ENCODE data around the gene SSR4.

The SSR4 gene

DNA sequence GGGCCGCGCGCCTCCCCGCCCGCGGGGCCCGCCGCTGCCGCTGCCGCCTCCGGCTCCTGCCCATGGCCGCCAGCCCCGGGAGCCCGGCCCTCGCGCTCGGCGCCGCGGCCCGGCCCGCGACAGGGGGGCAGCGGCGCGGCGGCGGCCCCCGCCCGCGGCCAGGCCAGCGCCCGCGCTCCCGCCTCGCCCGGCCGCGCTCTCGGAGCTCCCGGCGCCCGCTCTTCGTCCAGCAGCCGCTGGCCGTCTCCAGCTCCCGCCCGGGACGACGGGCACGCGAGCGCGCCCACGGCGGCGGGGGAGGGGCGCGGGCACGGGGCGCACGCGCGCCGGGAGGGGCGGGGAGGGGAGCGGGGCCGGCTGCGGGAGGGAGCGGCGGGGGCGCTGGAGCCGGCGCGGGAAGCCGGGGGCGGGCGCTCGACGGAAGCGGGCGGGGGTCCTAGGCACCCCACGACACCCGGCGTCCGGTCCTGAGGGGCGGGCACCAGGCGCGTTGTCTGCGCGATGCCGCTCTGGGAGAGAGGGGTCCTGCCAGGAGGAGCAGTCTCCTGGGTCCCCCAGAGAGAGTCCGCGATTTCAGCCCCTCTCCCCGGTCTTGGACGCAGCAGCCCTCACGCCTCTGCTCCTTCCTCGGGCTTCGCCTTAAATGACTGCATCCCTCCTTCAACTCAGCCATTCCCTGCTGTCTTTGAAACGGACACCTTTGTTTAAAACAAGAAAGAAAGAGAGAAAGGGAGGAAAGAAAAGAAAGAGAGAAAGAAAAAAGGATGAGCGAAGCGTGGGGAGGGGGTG is 36.4 kb downstream of the SSR4 start:
- H4K91ac ChIP-seq (ENCODE audit: low read depth, low read length, poor library complexity) = no peak overlapping the region
- H3K27me3 ChIP-seq (ENCODE audit: control insufficient read depth in 3 of 3, insufficient read depth in 3 of 3, low read depth in 1 of 3, low read length in 3 of 3) = peaks cover 0 to 17% (median 11%) of the 10 kb centered on the region in 3 experiments
- H3K4ac ChIP-seq (ENCODE audit: low read length) = no peak overlapping the region
- no peak overlapping the region for H3K27ac ChIP-seq (replicated peaks; ENCODE audit: low read length)
- no peak overlapping the region for H2BK120ac ChIP-seq (ENCODE audit: low read depth, low read length)
- H2BK12ac ChIP-seq (ENCODE audit: low read length) = no peak overlapping the region
- peak overlapping the region; percentile 83 for H3K4me2 ChIP-seq (ENCODE audit: insufficient read depth, low read length, poor library complexity, severe bottlenecking)
- H3K14ac ChIP-seq (ENCODE audit: low read length) = no peak overlapping the region
- no peak for DNase-seq (ENCODE audit: low spot score)
- peak overlapping the region; percentile 68 to 84 for H3K4me3 ChIP-seq (ENCODE audit: low read length in 2 of 2)
- H2BK5ac ChIP-seq (ENCODE audit: low read length) = no peak overlapping the region
- H3K18ac ChIP-seq (ENCODE audit: low read length) = peak overlapping the region; percentile 19
- no peak overlapping the region for H4K8ac ChIP-seq (ENCODE audit: low read depth, low read length)
- H3K23ac ChIP-seq (ENCODE audit: low read depth, low read length, poor library complexity) = no peak overlapping the region
- no peaks in the 10 kb centered on the region for H3K79me1 ChIP-seq (ENCODE audit: low read depth, low read length)
- no peak overlapping the region for H3K9ac ChIP-seq (ENCODE audit: low read depth, low read length, poor library complexity)
- WGBS, 2 donors (ENCODE audit: extremely low coverage in 2 of 2, insufficient read length in 2 of 2, insufficient replicate concordance in 1 of 2) = no CpG with 5 or more reads among the region's 102 CpGs
- H3K36me3 ChIP-seq (replicated peaks in 1 of 2; ENCODE audit: control insufficient read depth in 2 of 2, insufficient read depth in 2 of 2, low read length in 2 of 2) = peaks cover 0 to 9% of the 10 kb centered on the region in 2 donors
- no peak overlapping the region for H2BK15ac ChIP-seq (ENCODE audit: low read length)
- peaks cover 5 to 6% of the 10 kb centered on the region in 2 donors for H3K4me1 ChIP-seq (ENCODE audit: control insufficient read depth in 2 of 2, insufficient read depth in 1 of 2, low read depth in 1 of 2, low read length in 2 of 2)
- H2AFZ ChIP-seq (ENCODE audit: low read length) = peak overlapping the region; percentile 68
- no peak overlapping the region for H2AK5ac ChIP-seq (ENCODE audit: low read depth, low read length)
- no peaks in the 10 kb centered on the region for H3K9me3 ChIP-seq (replicated peaks in 1 of 2; ENCODE audit: control insufficient read depth in 2 of 2, insufficient read depth in 1 of 2, low read depth in 1 of 2, low read length in 2 of 2)

DNA sequence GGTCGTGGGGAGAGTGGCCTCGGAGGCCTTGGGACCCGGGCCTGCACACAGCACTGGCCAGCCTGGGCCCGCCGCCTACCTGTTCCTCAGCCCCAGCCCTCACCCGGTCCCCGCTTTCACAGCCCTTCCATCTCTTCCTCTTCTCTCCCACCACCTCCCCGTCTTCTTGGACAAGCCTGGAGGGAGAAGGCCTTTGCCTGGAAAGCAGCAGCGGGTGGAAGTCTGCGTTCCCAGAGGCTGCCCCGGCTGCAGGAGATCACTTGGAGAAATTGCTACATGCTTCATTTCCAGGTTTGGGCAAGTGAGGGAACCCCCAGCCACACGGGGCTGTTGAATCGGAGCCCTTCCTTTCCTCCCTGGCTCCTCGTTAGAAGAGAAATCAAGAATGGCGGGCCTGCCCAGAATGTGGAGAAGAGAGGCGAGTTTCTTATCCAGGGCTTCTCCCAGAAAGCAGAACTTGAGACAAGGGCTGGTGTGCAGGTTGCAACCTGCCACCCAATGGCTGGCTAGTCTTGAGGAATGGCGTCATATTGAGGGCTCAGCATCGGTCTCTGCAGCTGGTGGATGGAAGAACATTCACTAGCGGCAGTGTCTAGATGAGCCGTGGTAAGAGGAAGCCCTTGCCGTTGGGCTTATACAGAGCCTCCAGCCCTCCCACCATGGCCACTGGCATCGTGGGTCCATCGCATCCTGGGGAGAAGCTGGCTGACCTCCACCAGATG is 37.1 kb downstream of the SSR4 start:
- peak overlapping the region; percentile 68 for H2AFZ ChIP-seq (ENCODE audit: low read length)
- H3K9ac ChIP-seq (ENCODE audit: low read depth, low read length, poor library complexity) = no peak overlapping the region
- H3K4me1 ChIP-seq (ENCODE audit: control insufficient read depth in 2 of 2, insufficient read depth in 1 of 2, low read depth in 1 of 2, low read length in 2 of 2) = peaks cover 5 to 6% of the 10 kb centered on the region in 2 donors
- H3K18ac ChIP-seq (ENCODE audit: low read length) = peak overlapping the region; percentile 57
- no peak overlapping the region for H2BK15ac ChIP-seq (ENCODE audit: low read length)
- H3K9me3 ChIP-seq (replicated peaks in 1 of 2; ENCODE audit: control insufficient read depth in 2 of 2, insufficient read depth in 1 of 2, low read depth in 1 of 2, low read length in 2 of 2) = no peaks in the 10 kb centered on the region
- H3K4ac ChIP-seq (ENCODE audit: low read length) = no peak overlapping the region
- no peak overlapping the region for H2BK120ac ChIP-seq (ENCODE audit: low read depth, low read length)
- no peak overlapping the region for H4K91ac ChIP-seq (ENCODE audit: low read depth, low read length, poor library complexity)
- H3K4me2 ChIP-seq (ENCODE audit: insufficient read depth, low read length, poor library complexity, severe bottlenecking) = peak overlapping the region; percentile 52
- no peak overlapping the region for H4K8ac ChIP-seq (ENCODE audit: low read depth, low read length)
- H3K27ac ChIP-seq (replicated peaks; ENCODE audit: low read length) = no peak overlapping the region
- H3K27me3 ChIP-seq (ENCODE audit: control insufficient read depth in 3 of 3, insufficient read depth in 3 of 3, low read depth in 1 of 3, low read length in 3 of 3) = peaks cover 0 to 17% (median 11%) of the 10 kb centered on the region in 3 experiments
- no peak overlapping the region for H2AK5ac ChIP-seq (ENCODE audit: low read depth, low read length)
- no peak overlapping the region for H3K14ac ChIP-seq (ENCODE audit: low read length)
- no peaks in the 10 kb centered on the region for H3K79me1 ChIP-seq (ENCODE audit: low read depth, low read length)
- no peak for DNase-seq (ENCODE audit: low spot score)
- H3K4me3 ChIP-seq (ENCODE audit: low read length in 2 of 2) = peak overlapping the region in 1 of 2 donors; percentile 68
- H3K36me3 ChIP-seq (replicated peaks in 1 of 2; ENCODE audit: control insufficient read depth in 2 of 2, insufficient read depth in 2 of 2, low read length in 2 of 2) = peaks cover 0 to 9% of the 10 kb centered on the region in 2 donors
- no peak overlapping the region for H2BK12ac ChIP-seq (ENCODE audit: low read length)
- H3K23ac ChIP-seq (ENCODE audit: low read depth, low read length, poor library complexity) = no peak overlapping the region
- WGBS, 2 donors (ENCODE audit: extremely low coverage in 2 of 2, insufficient read length in 2 of 2, insufficient replicate concordance in 1 of 2) = no CpG with 5 or more reads among the region's 23 CpGs
- H2BK5ac ChIP-seq (ENCODE audit: low read length) = no peak overlapping the region

DNA sequence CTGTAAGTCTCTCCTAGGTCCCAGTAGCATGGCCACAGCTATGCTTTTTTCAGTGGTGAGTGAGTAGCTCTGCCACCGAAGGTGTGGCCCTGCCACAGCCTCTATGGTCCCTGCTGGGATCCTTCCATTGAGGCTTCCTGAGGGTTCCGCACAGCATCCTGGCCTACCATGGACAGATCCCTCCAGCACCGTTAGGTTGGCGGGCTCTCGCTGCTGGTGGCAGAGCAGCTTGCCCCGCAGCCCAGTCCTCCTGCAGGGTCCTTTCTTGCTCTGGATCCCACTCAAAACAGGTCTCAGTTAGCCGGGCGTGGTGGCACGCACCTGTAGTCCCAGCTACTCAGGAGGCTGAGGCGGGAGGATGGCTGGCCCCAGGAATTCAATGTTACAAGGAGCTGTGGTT is 38.3 kb downstream of the SSR4 start:
- DNase-seq (ENCODE audit: low spot score) = no peak
- H3K14ac ChIP-seq (ENCODE audit: low read length) = no peak overlapping the region

DNA sequence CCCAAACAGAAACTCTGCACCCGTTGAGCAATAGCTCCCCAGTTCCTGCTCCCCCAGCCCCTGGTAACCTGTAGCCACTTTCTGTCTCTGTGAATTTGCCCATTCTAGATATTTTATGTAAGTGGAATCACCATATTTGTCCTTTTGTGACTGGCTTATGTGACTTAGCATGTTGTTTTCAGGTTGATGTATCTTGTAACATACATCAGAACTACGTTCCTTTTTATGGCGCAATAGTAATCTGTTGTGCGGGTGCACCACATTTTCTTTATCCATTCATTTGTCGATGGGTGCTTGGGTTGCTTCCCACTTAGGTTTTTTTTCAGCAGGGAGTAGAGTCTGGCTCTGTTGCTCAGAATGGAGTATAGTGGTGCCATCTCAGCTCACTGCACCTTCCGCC is 42.5 kb downstream of the SSR4 start:
- Histone ChIP-seq H3K18ac (ENCODE audit: low read length) (no peak overlapping the region), H3K14ac (ENCODE audit: low read length) (no peak overlapping the region), H3K4me1 (ENCODE audit: control insufficient read depth in 2 of 2, insufficient read depth in 1 of 2, low read depth in 1 of 2, low read length in 2 of 2) (no peaks in the 10 kb centered on the region), H2BK120ac (ENCODE audit: low read depth, low read length) (no peak overlapping the region), H2BK5ac (ENCODE audit: low read length) (no peak overlapping the region), H2AK5ac (ENCODE audit: low read depth, low read length) (no peak overlapping the region), H4K8ac (ENCODE audit: low read depth, low read length) (no peak overlapping the region), H3K27ac (replicated peaks; ENCODE audit: low read length) (no peak overlapping the region), H3K79me1 (ENCODE audit: low read depth, low read length) (no peaks in the 10 kb centered on the region), H4K91ac (ENCODE audit: low read depth, low read length, poor library complexity) (no peak overlapping the region), H3K4me2 (ENCODE audit: insufficient read depth, low read length, poor library complexity, severe bottlenecking) (no peak overlapping the region), H2BK15ac (ENCODE audit: low read length) (no peak overlapping the region), H3K23ac (ENCODE audit: low read depth, low read length, poor library complexity) (no peak overlapping the region), H3K4me3 (ENCODE audit: low read length in 2 of 2) (no peak overlapping the region), H2AFZ (ENCODE audit: low read length) (no peak overlapping the region), H2BK12ac (ENCODE audit: low read length) (no peak overlapping the region), H3K27me3 (ENCODE audit: control insufficient read depth in 3 of 3, insufficient read depth in 3 of 3, low read depth in 1 of 3, low read length in 3 of 3) (peaks cover 0 to 29% (median under 1%) of the 10 kb centered on the region in 3 experiments), H3K9ac (ENCODE audit: low read depth, low read length, poor library complexity) (no peak overlapping the region), H3K4ac (ENCODE audit: low read length) (no peak overlapping the region), H3K9me3 (replicated peaks in 1 of 2; ENCODE audit: control insufficient read depth in 2 of 2, insufficient read depth in 1 of 2, low read depth in 1 of 2, low read length in 2 of 2) (no peaks in the 10 kb centered on the region), H3K36me3 (replicated peaks in 1 of 2; ENCODE audit: control insufficient read depth in 2 of 2, insufficient read depth in 2 of 2, low read length in 2 of 2) (no peaks in the 10 kb centered on the region)
- DNase-seq (ENCODE audit: low spot score) = no peak
- no CpG with 5 or more reads among the region's 6 CpGs for WGBS, 2 donors (ENCODE audit: extremely low coverage in 2 of 2, insufficient read length in 2 of 2, insufficient replicate concordance in 1 of 2)

More for the DNA sequence above, 38.3 kb downstream of the SSR4 start:
- Histone ChIP-seq H3K4me1 (ENCODE audit: control insufficient read depth in 2 of 2, insufficient read depth in 1 of 2, low read depth in 1 of 2, low read length in 2 of 2) (peaks cover 5 to 6% of the 10 kb centered on the region in 2 donors), H2BK12ac (ENCODE audit: low read length) (no peak overlapping the region), H3K9me3 (replicated peaks in 1 of 2; ENCODE audit: control insufficient read depth in 2 of 2, insufficient read depth in 1 of 2, low read depth in 1 of 2, low read length in 2 of 2) (no peaks in the 10 kb centered on the region), H3K4ac (ENCODE audit: low read length) (no peak overlapping the region), H3K27ac (replicated peaks; ENCODE audit: low read length) (no peak overlapping the region), H3K36me3 (replicated peaks in 1 of 2; ENCODE audit: control insufficient read depth in 2 of 2, insufficient read depth in 2 of 2, low read length in 2 of 2) (peaks cover 0 to 5% of the 10 kb centered on the region in 2 donors), H2AFZ (ENCODE audit: low read length) (no peak overlapping the region), H2AK5ac (ENCODE audit: low read depth, low read length) (no peak overlapping the region), H3K27me3 (ENCODE audit: control insufficient read depth in 3 of 3, insufficient read depth in 3 of 3, low read depth in 1 of 3, low read length in 3 of 3) (peaks cover 0 to 17% (median 8%) of the 10 kb centered on the region in 3 experiments), H4K8ac (ENCODE audit: low read depth, low read length) (no peak overlapping the region), H3K4me3 (ENCODE audit: low read length in 2 of 2) (no peak overlapping the region), H3K79me1 (ENCODE audit: low read depth, low read length) (no peaks in the 10 kb centered on the region), H2BK5ac (ENCODE audit: low read length) (no peak overlapping the region), H3K4me2 (ENCODE audit: insufficient read depth, low read length, poor library complexity, severe bottlenecking) (no peak overlapping the region), H2BK120ac (ENCODE audit: low read depth, low read length) (no peak overlapping the region), H3K18ac (ENCODE audit: low read length) (no peak overlapping the region), H4K91ac (ENCODE audit: low read depth, low read length, poor library complexity) (no peak overlapping the region), H2BK15ac (ENCODE audit: low read length) (no peak overlapping the region), H3K9ac (ENCODE audit: low read depth, low read length, poor library complexity) (no peak overlapping the region), H3K23ac (ENCODE audit: low read depth, low read length, poor library complexity) (no peak overlapping the region)
- no CpG with 5 or more reads among the region's 10 CpGs for WGBS, 2 donors (ENCODE audit: extremely low coverage in 2 of 2, insufficient read length in 2 of 2, insufficient replicate concordance in 1 of 2)

All from neuronal stem cell (in vitro differentiated cells).